Left ventricle myocardium inferior (tissue), 1 donor: ENCODE data around the gene PEX5L. TPM values are rescaled to one million over a fixed set of nuclear protein-coding genes. Genes with fewer than 3 reads are reported as not detected.

Experiments
- DNase-seq: peaks from one replicate; pipeline ENCODE4 v3.0.0-alpha.2; 2020
- H3K27ac ChIP-seq: fragments of 200-600 bp; replicated peaks from 2 replicates; pipeline ENCODE4 v1.8.0; 2021
- H3K27me3 ChIP-seq: fragments of 200-600 bp; 2 replicates; pipeline ENCODE4 v1.8.0; 2021; ENCODE audit warnings: low read depth
- H3K36me3 ChIP-seq: fragments of 200-600 bp; 2 replicates; pipeline ENCODE4 v1.8.0; 2021
- H3K4me1 ChIP-seq: fragments of 200-600 bp; 2 replicates; pipeline ENCODE4 v1.8.0; 2021
- H3K4me3 ChIP-seq: fragments of 200-600 bp; 2 replicates; pipeline ENCODE4 v1.8.0; 2021; ENCODE audit warnings: mild to moderate bottlenecking, moderate library complexity
- H3K9me3 ChIP-seq: fragments of 200-600 bp; replicated peaks from 2 replicates; pipeline ENCODE4 v1.8.0; 2021
- CTCF ChIP-seq: fragments of 200-600 bp; IDR thresholded peaks from 2 replicates; pipeline ENCODE4 v1.8.0; 2021; ENCODE audit warnings: antibody characterized with exemption, mild to moderate bottlenecking, borderline replicate concordance
- intact Hi-C: fragments of 100-400 bp; cut with micrococcal nuclease; formaldehyde crosslinking; loops from one replicate; pipeline ENCODE4 v1.11.0; 2022
- total RNA-seq: library from RNA; stranded (reverse); fragmentation: NEBNext Ultra II Directional; extraction: Animal tissue kit (Norgen Biotek cat#: 25700); gene quantifications from one replicate; pipeline ENCODE4 v1.2.1, GENCODE V29; 2021
- donor health status: DM: no; HTN: yes; CAD: no; lungs with severe emphysema.

PEX5L gene
- total RNA-seq, 1 donor from 2014 or later, result 0.41 TPM

DNA sequence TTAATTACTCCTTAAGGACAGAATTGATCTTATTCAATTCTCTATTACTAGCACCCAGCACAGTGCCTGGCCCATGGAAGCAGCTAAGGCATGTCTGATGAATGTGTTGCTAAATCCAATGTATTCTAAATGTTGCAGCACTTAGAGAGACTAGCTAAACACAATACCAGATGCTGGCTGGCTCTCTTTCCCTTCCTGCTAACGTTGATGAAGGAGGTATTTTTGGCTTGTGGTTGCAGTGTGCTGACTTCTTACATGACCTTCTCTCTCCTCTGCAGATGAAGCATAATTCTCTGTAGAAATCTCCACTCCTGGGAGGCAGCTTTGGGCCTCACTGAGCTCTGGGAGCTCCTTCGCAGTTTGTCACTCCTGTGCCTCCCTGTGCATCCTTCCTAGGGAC, 183.6 kb downstream of the PEX5L start:
- Histone ChIP-seq H3K4me1 (peaks cover 13% of the 10 kb centered on the region), H3K36me3 (no peaks in the 10 kb centered on the region), H3K9me3 (no peaks in the 10 kb centered on the region), H3K27ac (peak overlapping the region; percentile 49), H3K27me3 (no peaks in the 10 kb centered on the region), H3K4me3 (no peak overlapping the region)
- DNase-seq, result no peak
- no peak for TF ChIP-seq CTCF
- intact Hi-C loops, result no loop called here

DNA sequence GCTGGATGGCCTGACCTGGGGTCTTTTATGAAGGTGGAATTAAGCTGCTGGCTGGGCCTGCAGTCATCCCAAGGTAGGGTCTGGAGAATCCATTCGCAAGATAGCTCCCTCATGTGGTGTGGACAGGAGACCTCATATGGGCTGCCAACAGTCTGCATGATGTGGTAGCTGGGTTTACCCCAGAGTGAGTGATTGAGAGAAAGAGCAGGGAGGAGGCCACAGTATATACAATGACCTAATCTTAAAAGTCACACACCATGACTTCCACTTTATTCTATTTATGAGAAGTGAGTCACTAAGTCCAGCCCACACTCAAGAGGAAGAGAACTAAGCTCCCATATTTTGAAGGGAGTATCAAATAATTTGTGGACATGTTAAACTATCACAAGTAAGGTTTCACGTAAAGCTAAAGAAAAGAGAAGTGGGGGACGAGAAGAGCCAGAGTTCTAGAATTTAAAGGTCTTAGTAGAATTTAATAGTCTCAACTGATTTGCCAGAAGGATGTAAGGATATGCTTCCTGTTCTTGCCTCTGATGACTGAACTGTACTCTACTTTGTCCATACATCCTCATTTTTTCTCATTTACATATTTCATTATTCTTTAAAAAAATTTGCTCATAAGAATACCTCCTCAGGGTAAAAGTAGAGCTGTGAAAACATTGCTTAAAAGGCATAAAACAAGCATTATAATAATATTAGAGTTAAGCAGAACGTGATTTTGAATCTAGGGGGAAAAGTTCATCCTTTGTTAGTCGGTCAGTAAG, 184.4 kb downstream of the PEX5L start:
- Histone ChIP-seq H3K36me3 (no peaks in the 10 kb centered on the region), H3K9me3 (no peaks in the 10 kb centered on the region), H3K4me1 (peaks cover 13% of the 10 kb centered on the region), H3K27me3 (no peaks in the 10 kb centered on the region), H3K4me3 (no peak overlapping the region), H3K27ac (peak overlapping the region; percentile 49)
- intact Hi-C loops, result no loop called here
- no peak for DNase-seq
- no peak for TF ChIP-seq CTCF

DNA sequence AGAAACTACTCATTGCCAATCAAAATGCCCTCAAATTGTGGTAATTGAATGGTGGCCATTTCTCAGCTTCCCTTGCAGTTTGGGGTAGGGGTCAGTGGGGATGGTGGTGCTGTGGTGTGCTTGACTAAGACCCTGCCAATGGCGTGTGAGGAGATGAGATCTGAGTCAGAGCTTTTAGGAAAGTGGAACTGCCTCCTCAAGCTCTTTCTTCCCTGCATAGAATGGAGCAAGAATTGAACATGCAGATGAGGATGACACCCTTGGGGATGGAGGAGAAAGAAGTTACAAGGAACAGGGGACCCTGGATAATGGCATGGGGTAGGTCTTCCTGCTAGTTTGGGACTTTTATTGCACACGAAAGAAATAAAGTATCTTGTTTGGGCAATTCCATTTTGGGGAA, 188.0 kb downstream of the PEX5L start:
- no peak for TF ChIP-seq CTCF
- peaks cover 13% of the 10 kb centered on the region for H3K4me1 ChIP-seq
- H3K4me3 ChIP-seq, result no peak overlapping the region
- DNase-seq, result no peak
- intact Hi-C loops, result no loop called here
- H3K36me3 ChIP-seq, result no peaks in the 10 kb centered on the region
- H3K27me3 ChIP-seq, result no peaks in the 10 kb centered on the region
- no peak overlapping the region for H3K27ac ChIP-seq
- no peaks in the 10 kb centered on the region for H3K9me3 ChIP-seq

- no peak for DNase-seq
- intact Hi-C loops, result no loop called here
- no peaks in the 10 kb centered on the region for H3K36me3 ChIP-seq
- H3K9me3 ChIP-seq, result no peaks in the 10 kb centered on the region
- peaks cover 5% of the 10 kb centered on the region for H3K4me1 ChIP-seq
- H3K27me3 ChIP-seq, result no peaks in the 10 kb centered on the region
- no peak overlapping the region for H3K27ac ChIP-seq
- no peak for TF ChIP-seq CTCF
- no peak overlapping the region for H3K4me3 ChIP-seq
These were observed 194.7 kb downstream of the PEX5L start for GRCh38 chr3:179842061-179842460.

DNA sequence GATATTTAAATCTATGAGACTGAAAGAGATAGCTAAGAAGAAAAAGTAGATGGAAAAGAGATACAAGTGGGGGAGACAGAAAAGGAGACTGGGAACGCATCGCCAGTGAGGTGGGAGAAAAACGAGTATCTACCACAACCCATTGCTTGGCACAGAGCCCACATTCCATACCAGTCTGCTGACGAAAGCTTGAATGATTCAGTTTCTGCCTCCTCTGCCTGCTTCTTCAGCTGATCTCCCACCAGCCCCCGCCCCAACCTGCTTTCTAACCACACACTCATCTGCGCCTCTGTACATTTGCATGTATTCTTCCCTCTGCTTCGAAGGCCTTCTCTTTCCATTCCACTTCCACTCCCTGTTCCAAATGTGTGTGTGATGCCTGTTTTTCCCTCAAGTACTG, 195.8 kb downstream of the PEX5L start:
- Histone ChIP-seq H3K27me3 (no peaks in the 10 kb centered on the region), H3K27ac (no peak overlapping the region), H3K9me3 (no peaks in the 10 kb centered on the region), H3K36me3 (no peaks in the 10 kb centered on the region), H3K4me1 (peaks cover 5% of the 10 kb centered on the region), H3K4me3 (no peak overlapping the region)
- TF ChIP-seq CTCF, result no peak
- intact Hi-C loops, result no loop called here
- no peak for DNase-seq
